Measurements from ENCODE around the gene DHX34. TPM values are rescaled to one million over a fixed set of nuclear protein-coding genes. Genes with fewer than 3 reads are reported as not detected.

Gene DHX34
- total RNA-seq, 1 experiment from 2014 or later = 38.2 TPM

DNA sequence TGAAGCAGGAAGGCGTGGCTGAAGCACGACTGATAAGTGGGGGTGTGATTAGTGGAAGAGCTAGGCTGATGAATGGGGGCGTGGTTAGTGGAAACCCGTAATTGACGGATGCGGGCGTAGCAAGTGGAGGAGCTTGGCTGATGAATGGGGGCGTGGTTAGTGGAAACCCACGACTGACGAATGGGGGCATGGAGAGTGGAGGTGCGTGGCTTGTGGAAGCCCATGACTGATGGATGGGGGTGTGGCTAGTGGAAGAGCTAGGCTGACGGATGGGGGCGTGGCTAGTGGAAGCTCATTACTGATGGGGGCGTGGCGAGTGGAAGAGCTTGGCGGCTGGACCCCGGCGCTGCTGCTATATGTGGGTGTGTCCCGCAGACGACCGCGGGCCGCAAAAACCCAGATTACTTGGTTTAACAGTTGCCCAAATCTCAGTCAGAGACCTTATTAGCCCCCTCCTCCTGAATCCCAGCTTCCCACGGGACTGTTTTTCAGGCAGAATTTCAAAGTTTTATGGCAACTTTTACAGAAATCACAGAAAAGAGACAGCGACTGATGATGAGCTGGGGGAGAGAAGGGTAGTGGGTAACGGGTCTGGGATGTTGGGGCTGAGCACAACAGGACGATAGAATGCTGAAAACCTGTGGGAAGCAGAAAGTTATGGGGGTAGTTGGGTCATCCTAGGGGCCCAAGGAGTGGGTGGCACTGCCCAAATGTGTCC lies 79.2 kb downstream of the DHX34 start:
- Histone ChIP-seq H3K79me1 (ENCODE audit: insufficient read depth, low read depth, low read length, poor library complexity, severe bottlenecking) (no peaks in the 10 kb centered on the region), H3K23me2 (ENCODE audit: insufficient read length, low read depth, low read length, poor library complexity, severe bottlenecking) (peaks cover 22% of the 10 kb centered on the region), H4K8ac (replicated peaks; ENCODE audit: insufficient read length, low read depth, low read length) (no peak overlapping the region), H3K9ac (ENCODE audit: extremely low read depth, insufficient read length, low read length) (no peak overlapping the region), H2BK5ac (ENCODE audit: insufficient read length, low read length) (no peak overlapping the region), H2AK5ac (ENCODE audit: insufficient read length, low read length) (no peak overlapping the region), H3T11ph (ENCODE audit: low read length) (no peak overlapping the region), H3K27me3 (ENCODE audit: insufficient read depth, low read length) (peaks cover 5% of the 10 kb centered on the region; the same call in 1 of the 2 replicates), H2BK12ac (ENCODE audit: insufficient read length, low read depth, low read length) (no peak overlapping the region), H3K4me1 (ENCODE audit: insufficient read depth, low read length) (no peaks in the 10 kb centered on the region), H3K79me2 (ENCODE audit: insufficient read depth, low read length) (no peaks in the 10 kb centered on the region), H4K20me1 (ENCODE audit: control insufficient read depth, insufficient read depth, insufficient read length) (no peaks in the 10 kb centered on the region), H2BK20ac (ENCODE audit: low read depth, low read length, poor library complexity, severe bottlenecking) (no peak overlapping the region), H3K4me2 (ENCODE audit: insufficient read depth, insufficient read length, low read length) (peak overlapping the region; percentile 78), H4K91ac (ENCODE audit: insufficient read length, low read depth, low read length) (no peak overlapping the region), H2BK120ac (ENCODE audit: low read depth, low read length, poor library complexity, severe bottlenecking) (no peak overlapping the region), H3K9me3 (ENCODE audit: control insufficient read depth, low read depth, low read length) (no peaks in the 10 kb centered on the region), H3K27ac (ENCODE audit: insufficient read length, low read depth, low read length) (no peak overlapping the region), H4K5ac (ENCODE audit: insufficient read length, low read depth, low read length) (no peak overlapping the region), H3K14ac (ENCODE audit: insufficient read depth, low read length) (no peak overlapping the region), H3K18ac (ENCODE audit: insufficient read length, low read depth, low read length) (no peak overlapping the region), H3K23ac (ENCODE audit: insufficient read length, low read depth, low read length) (no peak overlapping the region), H2BK15ac (ENCODE audit: low read depth, low read length) (no peak overlapping the region), H3K4ac (ENCODE audit: low read depth, low read length) (no peak overlapping the region), H3K56ac (ENCODE audit: insufficient read length, low read depth, low read length) (no peak overlapping the region), H2AFZ (ENCODE audit: low read length) (no peak overlapping the region)
- H3K36me3 Mint-ChIP-seq (ENCODE audit: insufficient read depth in 1 of 3, low read depth in 3 of 3) = no peaks in the 10 kb centered on the region; a peak in 1 of 7 replicates
- DNase-seq = peak; percentile 100
- WGBS (ENCODE audit: extremely low coverage, insufficient read length, low lambda C conversion rate) = no CpG with 5 or more reads among the region's 27 CpGs
- H3K9me3 Mint-ChIP-seq = no peaks in the 10 kb centered on the region
- no peak for TF ChIP-seq CTCF (conservative IDR thresholded peaks at IDR 0.05)
- H3K27me3 Mint-ChIP-seq (ENCODE audit: low read depth) = peaks cover 46% of the 10 kb centered on the region
- H3K4me1 Mint-ChIP-seq = peaks cover 8 to 20% of the 10 kb centered on the region in 2 experiments
- H3K27ac Mint-ChIP-seq = no peak overlapping the region
- H3K4me3 Mint-ChIP-seq = no peak overlapping the region
